ENCODE data around the gene CFAP221.
A peak's percentile ranks its signal among the peaks of the same experiment; 100 is the strongest.

Gene CFAP221

DNA sequence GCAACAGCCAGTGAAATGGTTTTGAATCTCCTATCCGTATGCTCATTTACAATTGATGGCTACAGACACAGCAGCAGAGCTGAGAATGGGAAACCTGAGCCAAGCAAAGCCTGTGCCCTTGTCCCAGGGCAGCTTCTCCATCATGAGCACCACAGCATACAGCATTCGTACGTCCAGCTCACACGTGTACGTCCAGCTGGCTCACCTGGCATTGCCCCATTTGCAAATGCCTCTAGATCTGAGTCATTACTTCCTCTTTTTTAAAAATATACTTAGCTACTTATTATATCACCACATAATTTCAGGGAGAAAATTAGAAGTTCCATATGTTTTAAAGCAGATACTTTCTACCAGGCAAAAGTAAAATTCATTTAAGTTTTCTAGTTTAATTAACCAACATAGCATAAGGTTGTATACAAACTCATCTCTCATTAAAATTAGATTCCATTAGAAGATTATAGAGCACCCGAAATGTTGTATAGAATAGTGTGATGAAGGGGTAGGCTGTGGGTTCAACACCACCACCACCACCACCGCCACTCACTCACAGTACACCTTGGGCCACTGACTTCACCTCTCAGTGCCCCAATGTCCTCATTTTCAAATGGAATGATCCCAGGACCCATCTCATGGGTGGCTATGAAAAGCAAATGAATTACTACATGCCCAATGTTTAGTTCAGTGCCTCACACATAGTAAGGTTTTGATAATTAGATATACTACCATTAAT is 103.4 kb downstream of the CFAP221 start:
- DNase-seq, result no peak

DNA sequence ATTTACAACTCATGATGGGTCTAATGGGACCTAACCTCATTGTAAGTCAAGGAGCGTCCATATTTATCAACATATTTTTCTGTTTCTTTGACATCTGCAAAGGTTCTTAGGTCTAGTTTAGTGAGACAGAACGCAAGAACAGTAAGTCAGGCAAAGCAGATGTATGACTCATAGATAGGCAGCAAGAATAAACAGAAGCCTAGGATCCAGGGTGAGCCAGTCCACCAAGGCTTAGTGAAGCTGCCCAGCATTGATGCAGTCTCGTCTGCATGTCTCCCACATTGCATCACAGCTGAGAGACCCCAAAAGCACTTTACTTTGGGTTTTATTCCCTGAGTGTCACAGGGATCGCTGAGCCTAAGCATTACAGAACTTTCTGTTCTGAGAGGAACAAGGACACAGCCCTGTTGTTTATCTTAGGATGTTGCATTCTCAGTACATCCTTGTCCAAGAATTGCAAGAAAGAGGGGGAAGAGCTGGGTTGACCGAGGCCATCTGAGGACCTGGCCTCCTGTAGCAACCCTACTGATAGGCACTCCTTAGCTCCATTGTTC is 105.2 kb downstream of the CFAP221 start:
- peak; percentile 30 for DNase-seq

DNA sequence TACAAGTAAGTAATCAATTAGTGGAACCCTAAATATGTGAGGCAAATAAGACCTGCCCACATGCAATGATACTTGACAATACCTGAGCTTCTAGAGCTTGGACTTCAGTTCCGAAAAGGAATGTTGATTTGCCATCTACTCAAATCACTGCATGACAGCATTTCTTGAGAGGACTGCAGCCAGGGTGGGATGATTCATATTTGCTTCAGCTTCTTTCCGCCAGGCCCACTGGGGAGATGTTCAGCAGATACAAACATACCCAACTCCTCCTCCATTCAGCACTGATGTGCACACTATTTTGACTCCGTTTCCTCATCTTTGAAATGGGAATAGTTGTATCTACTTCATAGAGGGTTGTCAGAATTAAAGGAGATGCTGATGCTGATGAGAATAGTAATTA is 106.0 kb downstream of the CFAP221 start:
- no peak for DNase-seq

- no peak for DNase-seq
Observed at GRCh38 chr2:119650846-119651370, 106.7 kb downstream of the CFAP221 start.

GRCh38 chr2:119657466-119658145 is 113.4 kb downstream of the CFAP221 start:
- DNase-seq, result peak; percentile 21

DNA sequence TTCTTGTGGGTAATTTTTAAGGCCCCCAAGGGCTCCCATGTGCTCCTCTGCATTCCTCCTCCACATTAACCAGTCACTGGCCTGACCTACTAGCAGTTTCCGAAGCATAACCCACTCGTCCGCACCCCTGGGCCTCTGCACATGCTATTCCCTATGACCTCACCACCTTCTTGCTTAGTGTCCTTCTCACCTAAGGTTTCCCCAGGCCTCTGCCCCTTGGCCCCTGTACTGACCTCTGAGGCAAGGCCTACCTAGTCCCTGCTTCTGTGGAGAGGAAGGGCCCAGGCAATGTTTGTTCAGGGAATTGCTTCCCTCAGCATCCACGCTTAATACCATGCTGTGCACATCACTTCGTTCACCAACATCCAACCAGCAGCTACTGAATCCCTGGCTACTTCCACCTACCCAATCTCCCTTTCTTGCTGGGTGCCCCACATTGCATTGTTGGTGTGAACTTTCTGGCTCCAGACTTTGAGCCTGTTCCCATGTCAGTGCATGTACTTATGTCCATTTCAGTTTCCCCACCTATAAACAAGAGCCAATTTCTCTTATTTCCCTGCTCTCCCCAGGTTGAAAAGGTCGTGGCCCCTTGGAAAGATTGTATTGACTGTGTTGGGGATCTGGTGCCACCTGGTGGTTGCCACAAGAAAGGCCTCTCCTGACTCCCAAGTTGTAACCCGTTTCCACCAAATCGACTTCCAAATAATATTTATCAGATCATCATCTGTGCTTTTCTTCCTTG is 115.5 kb downstream of the CFAP221 start:
- no peak for DNase-seq

DNA sequence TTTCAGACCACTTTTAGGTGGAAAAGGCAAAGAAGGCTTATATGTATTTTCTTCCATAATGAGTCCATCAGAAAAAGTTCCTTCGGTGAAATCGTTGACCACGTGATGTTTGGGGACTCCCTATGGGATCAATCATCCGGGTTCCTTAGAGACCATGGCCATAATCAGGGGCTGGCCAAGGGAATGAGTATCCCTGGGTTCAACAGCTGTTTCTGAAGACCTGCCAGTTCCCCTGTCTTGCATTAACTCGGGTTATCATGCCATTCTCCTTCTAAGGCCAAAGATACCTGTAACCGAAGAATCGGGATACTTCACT is 116.1 kb downstream of the CFAP221 start:
- no peak for DNase-seq

GRCh38 chr2:119662297-119662696 is 118.0 kb downstream of the CFAP221 start:
- no peak for DNase-seq

GRCh38 chr2:119668546-119668945 is 124.3 kb downstream of the CFAP221 start:
- DNase-seq, result no peak

- no peak for DNase-seq
Observed at GRCh38 chr2:119671016-119671415, 126.8 kb downstream of the CFAP221 start.

DNA sequence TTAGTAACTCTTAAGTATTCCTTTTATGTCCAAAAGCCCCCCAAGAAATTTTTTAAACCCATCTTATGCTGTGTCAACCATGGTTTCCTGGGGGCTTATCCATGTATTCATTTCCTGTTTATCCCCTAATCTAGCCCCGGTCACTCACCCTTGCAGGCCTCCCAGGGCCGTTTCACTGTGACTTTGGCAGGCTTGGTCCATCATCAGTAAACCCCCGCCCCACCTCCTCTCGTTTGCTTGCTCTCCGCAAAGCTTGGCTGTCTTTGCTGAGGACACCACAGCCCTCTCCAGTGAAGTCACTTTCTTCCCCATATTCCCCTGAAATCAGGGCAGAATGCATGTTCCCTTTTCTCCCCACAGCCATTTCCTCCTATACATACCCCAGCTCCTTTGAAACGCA is 127.5 kb downstream of the CFAP221 start:
- no peak for DNase-seq

DNA sequence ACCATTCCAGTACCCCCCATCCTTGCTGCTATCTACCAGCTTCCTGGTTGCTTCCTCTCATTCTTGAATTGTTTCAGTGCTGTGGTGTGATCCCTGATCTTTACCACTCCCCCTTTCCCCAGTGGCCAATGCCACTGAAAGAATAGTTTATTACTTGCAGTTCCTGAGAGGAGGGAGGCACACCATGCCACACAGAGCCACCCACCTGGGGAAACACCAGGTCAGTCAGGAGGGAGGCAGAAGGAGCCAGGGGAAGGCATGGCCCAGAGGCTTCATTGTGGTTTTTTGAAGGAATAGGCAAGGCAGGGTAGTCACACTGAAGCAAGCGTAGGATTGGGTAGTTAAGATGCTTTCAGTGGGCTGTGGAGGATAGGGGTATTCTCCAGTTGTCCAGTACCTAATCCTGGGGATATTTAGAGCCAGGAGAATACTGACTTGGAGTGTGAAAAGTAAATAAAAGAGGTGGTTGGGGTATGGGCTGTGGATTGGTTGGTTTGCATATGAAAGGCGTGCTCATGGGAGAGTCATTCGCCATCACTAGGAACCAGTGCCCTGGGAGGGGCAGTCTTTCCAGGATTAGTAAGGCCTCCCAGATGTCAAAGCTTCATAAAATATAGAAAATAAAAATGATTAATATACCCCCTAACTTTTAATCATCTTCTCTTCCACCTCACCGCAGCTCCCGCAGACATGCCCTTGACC is 128.1 kb downstream of the CFAP221 start:
- DNase-seq, result no peak

DNA sequence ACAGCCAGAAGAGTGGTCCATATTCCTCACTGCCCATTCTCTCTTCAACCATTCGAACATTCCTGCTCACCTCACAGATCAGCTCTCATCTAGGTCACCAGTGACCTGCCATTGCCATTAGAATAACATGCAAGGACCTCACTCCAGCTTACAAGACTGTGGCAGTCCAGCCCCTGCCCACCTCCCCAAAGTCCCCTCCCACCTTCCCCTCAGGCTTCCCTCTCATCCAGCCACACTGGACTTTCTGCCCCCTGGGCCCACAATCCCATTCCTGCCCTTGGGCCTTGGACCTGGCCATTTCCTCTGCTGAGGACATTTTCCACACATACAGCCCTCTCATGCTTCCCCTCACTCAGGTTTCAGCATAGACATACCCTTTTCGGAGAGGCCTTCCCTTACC is 129.5 kb downstream of the CFAP221 start:
- DNase-seq, result no peak

- DNase-seq, result no peak
Observed at GRCh38 chr2:119674711-119675500, 130.7 kb downstream of the CFAP221 start.

DNA sequence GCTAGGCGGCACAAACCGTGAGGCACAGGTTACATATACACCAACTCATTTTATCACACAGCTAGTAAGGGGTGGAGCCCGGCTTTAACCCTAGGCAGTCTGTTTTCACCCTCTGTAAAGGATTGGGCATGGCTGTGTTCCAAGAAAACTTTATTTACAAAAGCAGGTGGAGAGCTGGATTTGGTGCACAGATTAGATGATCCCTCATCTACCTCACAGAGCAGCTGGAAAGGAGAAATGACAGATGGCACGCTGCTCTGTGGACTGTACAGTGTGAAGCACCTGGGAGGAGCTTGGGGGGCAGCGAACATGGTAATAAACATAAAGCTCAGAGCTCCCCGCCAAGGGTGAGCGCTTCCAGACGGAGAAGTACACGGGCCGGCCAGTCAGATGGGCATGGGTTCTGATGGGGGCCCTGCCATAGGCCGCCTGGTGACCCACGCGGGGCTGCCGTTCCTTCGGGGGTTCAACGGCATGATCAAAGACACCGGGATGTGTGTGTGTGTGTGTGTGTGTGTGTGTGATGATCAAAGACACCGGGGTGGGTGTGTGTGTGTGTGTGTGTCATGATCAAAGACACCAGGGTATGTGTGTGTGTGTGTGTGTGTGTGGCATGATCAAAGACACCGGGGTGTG is 133.9 kb downstream of the CFAP221 start:
- DNase-seq, result no peak

DNA sequence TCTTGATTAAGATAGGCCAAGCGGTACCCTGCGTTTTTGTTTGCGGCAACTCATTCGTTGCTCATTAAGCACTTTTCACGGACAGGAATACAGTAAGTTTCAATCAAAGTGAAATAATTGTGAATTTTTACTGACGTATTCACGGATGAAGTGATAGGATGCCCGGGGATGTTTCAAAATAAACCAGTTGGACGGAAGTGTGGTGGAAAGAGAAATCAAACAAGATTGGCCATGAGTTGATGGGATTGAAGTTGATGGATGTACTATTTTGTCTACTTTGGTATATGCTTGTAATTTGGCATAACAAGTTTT is 135.2 kb downstream of the CFAP221 start:
- DNase-seq, result no peak

GRCh38 chr2:119679846-119680245 is 135.6 kb downstream of the CFAP221 start:
- no peak for DNase-seq

DNA sequence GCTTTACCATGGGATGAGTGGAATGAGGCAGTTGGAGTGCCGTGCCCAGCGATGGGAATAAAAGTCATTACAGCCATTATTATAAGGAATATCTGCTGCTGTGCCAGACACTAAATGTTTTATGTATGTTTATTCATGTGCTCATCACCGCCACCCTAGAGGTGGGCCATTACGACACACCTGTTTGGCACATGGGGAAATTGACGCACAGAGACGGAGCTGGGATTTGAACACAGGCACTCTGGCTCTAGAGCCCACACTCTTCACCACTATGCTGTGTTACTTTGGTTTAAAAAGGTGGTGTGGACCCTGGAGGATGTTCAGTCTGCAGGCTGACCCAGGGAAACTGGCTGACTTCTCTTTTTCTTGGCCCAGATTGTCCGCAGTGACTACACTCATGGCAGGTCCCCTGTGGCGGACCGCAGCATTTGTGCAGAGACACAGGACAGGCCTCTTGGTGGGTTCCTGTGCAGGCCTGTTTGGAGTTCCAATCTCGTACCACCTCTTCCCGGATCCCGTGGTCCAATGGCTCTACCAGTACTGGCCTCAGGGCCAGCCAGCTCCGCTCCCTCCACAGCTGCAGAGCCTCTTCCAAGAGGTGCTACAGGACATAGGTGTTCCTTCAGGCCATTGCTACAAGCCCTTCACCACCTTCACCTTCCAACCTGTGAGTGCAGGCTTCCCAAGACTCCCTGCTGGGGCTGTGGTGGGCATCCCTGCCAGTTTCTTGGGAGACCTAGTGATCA is 136.4 kb downstream of the CFAP221 start:
- no peak for DNase-seq

- DNase-seq, result no peak
Observed at GRCh38 chr2:119681203-119681867, 137.1 kb downstream of the CFAP221 start.

GRCh38 chr2:119681868-119682220 is 137.6 kb downstream of the CFAP221 start:
- DNase-seq, result no peak

All from fibroblast of skin of back (primary cell).